GM10847 (cell line): ENCODE results near the gene ASIC1.

Source experiments
- POLR2A ChIP-seq: IDR thresholded peaks from 2 replicates; pipeline ENCODE4 v1.6.1; 2011; ENCODE audit not compliant: insufficient read length; ENCODE audit errors: extremely low read depth

ASIC1 gene

GRCh38 chr12:50120521-50120920, 63.1 kb downstream of the ASIC1 start:
- no peak for TF ChIP-seq POLR2A

- TF ChIP-seq POLR2A = no peak
Measured at GRCh38 chr12:50120953-50121352, 63.6 kb downstream of the ASIC1 start.

DNA sequence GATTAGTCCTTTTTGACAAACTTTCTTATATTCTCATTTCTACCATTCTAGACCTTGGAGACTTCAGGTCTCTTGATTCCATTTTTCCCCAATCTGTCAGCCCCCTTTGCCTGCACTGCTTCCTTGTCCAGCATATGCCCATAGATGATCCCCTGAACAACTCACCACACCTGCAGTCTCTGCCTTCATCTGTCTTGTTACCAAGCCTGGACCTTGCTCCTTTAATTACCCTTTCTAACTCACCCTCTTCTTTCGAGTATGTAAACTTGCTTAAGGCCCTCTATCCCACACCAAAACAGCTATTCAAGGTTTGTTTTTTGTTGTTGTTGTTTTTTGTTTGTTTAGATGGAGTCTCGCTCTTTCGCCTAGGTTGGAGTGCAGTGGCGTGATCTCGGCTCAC, 64.2 kb downstream of the ASIC1 start:
- no peak for TF ChIP-seq POLR2A

GRCh38 chr12:50123203-50123602, 65.8 kb downstream of the ASIC1 start:
- TF ChIP-seq POLR2A = no peak

DNA sequence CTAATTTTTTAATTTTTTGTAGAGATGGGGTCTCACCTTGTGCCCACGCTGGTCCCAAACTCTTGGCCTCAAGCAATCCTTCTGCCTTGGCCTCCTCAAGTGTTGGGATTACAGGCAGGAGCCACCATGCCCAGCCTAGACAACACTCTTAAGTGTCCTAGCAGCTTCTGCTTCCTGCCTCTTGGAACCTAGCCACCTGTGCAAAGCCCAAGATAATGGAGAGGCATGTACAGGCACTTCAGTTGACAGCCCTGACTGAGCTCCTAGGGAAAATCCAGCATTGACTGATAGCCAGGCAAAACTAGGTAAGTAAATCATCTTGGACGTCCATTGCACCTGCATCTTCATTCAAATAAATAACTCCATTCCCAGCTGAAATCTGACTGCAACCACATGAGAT, 70.2 kb downstream of the ASIC1 start:
- TF ChIP-seq POLR2A = no peak

- no peak for TF ChIP-seq POLR2A
Measured at GRCh38 chr12:50129290-50129689, 71.9 kb downstream of the ASIC1 start.

- TF ChIP-seq POLR2A = no peak
Measured at GRCh38 chr12:50132505-50133135, 75.2 kb downstream of the ASIC1 start.
